Heart left ventricle (tissue), 13 donors: ENCODE results near the gene SCYGR6.

Experiments
- POLR2A ChIP-seq, 2 donors: fragments of 450-650 bp; IDR thresholded peaks; one replicate each; pipeline ENCODE4 v1.6.1; 2017; ENCODE audit warnings: antibody characterized with exemption in 2 of 2, mild to moderate bottlenecking in 2 of 2, moderate library complexity in 2 of 2
- TF ChIP-seq, protein P1 (sequence below), 12 donors: fragments of 200-600 bp; sonication (generic) in 4 of 12; IDR thresholded peaks; one replicate each; pipeline versions ENCODE4 v1.5.0 to v1.8.0; 2018 to 2022; ENCODE audit warnings: antibody characterized with exemption in 12 of 12, mild to moderate bottlenecking in 5 of 12
- donor health status: ischemic (EF 13 %, LVEDD 7.1; RV severe dilation, severe dysfunction).
- donor health status: DM: no; HTN: yes; CAD: no.
- donor health status: DM: no; HTN: no; CAD: no.
- donor health status: ischemic (EF 25% LVEDD 6.9; RV normal size, moderate dysfunction).
- donor health status: ischemic (EF 25% LVEDD 5.7; RV mildly dilated, moderate dysfunction).
- donor health status: ischemic (EF 35%, LVEDD 5.7; RV mildly dilated, moderate dysfunction).
- donor health status: nonischemic (EF 11% LVEDD 7.7; RV severe dilation, severe dysfunction).
- donor health status: DM: yes; HTN: yes; CAD: no.
- donor health status: PGD.
- donor health status: ischemic (EF 29% LVEDD 5.4; RV normal size, mild dysfunction).
- donor health status: nonischemic (EF 23%, LVEDD 6.1; RV moderate dilation, normal function).

DNA sequence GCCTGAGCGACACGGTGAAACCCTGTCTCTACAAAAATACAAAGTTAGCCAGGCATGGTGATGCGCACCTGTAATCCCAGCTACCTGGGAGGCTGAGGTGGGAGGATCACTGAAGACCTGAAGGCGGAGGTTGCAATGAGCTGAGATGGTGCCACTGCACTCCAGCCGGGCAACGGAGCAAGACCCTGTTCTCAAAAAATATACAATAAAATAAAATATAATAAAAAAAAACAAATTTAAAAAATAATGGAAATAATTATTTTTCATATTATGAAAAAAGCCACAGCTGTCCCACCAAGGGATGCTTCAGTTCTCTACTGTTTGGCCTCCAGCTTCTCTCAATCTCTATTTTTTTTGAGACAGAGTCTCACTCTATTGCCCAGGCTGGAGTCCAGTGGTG is 17.2 kb downstream of the SCYGR6 start:
- TF ChIP-seq, protein P1, sequence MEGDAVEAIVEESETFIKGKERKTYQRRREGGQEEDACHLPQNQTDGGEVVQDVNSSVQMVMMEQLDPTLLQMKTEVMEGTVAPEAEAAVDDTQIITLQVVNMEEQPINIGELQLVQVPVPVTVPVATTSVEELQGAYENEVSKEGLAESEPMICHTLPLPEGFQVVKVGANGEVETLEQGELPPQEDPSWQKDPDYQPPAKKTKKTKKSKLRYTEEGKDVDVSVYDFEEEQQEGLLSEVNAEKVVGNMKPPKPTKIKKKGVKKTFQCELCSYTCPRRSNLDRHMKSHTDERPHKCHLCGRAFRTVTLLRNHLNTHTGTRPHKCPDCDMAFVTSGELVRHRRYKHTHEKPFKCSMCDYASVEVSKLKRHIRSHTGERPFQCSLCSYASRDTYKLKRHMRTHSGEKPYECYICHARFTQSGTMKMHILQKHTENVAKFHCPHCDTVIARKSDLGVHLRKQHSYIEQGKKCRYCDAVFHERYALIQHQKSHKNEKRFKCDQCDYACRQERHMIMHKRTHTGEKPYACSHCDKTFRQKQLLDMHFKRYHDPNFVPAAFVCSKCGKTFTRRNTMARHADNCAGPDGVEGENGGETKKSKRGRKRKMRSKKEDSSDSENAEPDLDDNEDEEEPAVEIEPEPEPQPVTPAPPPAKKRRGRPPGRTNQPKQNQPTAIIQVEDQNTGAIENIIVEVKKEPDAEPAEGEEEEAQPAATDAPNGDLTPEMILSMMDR (IDR thresholded peaks at IDR 0.05): no peak
- TF ChIP-seq POLR2A (IDR thresholded peaks at IDR 0.05): no peak
